BJ (cell line): ENCODE data around the gene ARL8A. TPM values are rescaled to one million over a fixed set of nuclear protein-coding genes. Genes with fewer than 3 reads are reported as not detected.
"Not testable (repeated sequence)": the region's sequence is repeated elsewhere in the genome, so short reads cannot be mapped to it uniquely, and the experiment has no call there.

Source experiments
- CTCF ChIA-PET: fragments of 350-600 bp; formaldehyde crosslinking; extraction: SDS; loops from one replicate; lab custom pipeline; 2021; ENCODE audit warnings: antibody characterized with exemption, inconsistent platforms; lab: Yijun Ruan, JAX
- POLR2A ChIA-PET: fragments of 300-600 bp; sonication (Branson Sonifier 250); formaldehyde crosslinking; extraction: SDS; loops from one replicate; lab custom pipeline; 2021; ENCODE audit warnings: antibody characterized with exemption; lab: Charles Lee
- DNase-seq: peaks from one replicate; pipeline ENCODE4 v3.0.0-alpha.2; 2011; ENCODE audit warnings: low read depth
- H3K27me3 ChIP-seq: 2 replicates; pipeline ENCODE4 v1.6.0; 2011; ENCODE audit warnings: low read length; ENCODE audit not compliant: control insufficient read depth, insufficient read depth
- H3K36me3 ChIP-seq: 2 replicates; pipeline ENCODE4 v1.5.1; 2011; ENCODE audit warnings: low read length; ENCODE audit not compliant: control insufficient read depth, insufficient read depth
- H3K4me3 ChIP-seq: 2 replicates; pipeline ENCODE4 v1.5.1; 2011; ENCODE audit warnings: low read depth, mild to moderate bottlenecking, control low read depth, low read length
- CTCF ChIP-seq: IDR thresholded peaks from 2 replicates; pipeline ENCODE4 v1.5.1; 2011; ENCODE audit warnings: low read depth, mild to moderate bottlenecking, control low read depth, inconsistent platforms, low read length, moderate library complexity; ENCODE audit not compliant: insufficient read depth
- polyA plus RNA-seq: library from polyadenylated mRNA; depleted of rRNA; stranded (reverse); fragments of >200 nt; gene quantifications from 2 replicates; pipeline ENCODE4 v1.2.3, GENCODE V29; 2011

The ARL8A gene
- polyA plus RNA-seq, 1 experiment: 76.6 TPM

- Histone ChIP-seq H3K4me3 (no peak overlapping the region), H3K36me3 (no peaks in the 10 kb centered on the region), H3K27me3 (peaks cover 4% of the 10 kb centered on the region)
- CTCF ChIA-PET: interaction anchor here (0.6 to 27.8 kb wide), 7 partner anchors 10 to 292 kb away, joined by 3 to 642 read pairs (median 4); partner anchors contain the start of genes ELF3 and GPR37L1
- no peak for DNase-seq
- POLR2A ChIA-PET: no interaction called here
- TF ChIP-seq CTCF: no peak
Measured at GRCh38 chr1:202112859-202113689, 31.5 kb downstream of the ARL8A start.

- H3K36me3 ChIP-seq, H3K27me3 ChIP-seq, DNase-seq, H3K4me3 ChIP-seq, POLR2A ChIA-PET: not testable (repeated sequence)
- CTCF ChIA-PET: interaction anchor here (0.7 to 27.8 kb wide), 4 partner anchors 10 to 104 kb away, joined by 3 to 642 read pairs (median 10); partner anchors contain the start of genes ELF3 and GPR37L1
Measured at GRCh38 chr1:202111589-202111988, 32.9 kb downstream of the ARL8A start.

- H3K27me3 ChIP-seq: peaks cover 4% of the 10 kb centered on the region
- DNase-seq: no peak
- H3K36me3 ChIP-seq: no peaks in the 10 kb centered on the region
- CTCF ChIA-PET: interaction anchor here (27.8 kb wide), 1 partner anchor 103 kb away, joined by 642 read pairs; the partner anchor contains the start of gene ELF3
- POLR2A ChIA-PET: no interaction called here
- TF ChIP-seq CTCF: no peak
- H3K4me3 ChIP-seq: no peak overlapping the region
Measured at GRCh38 chr1:202110977-202111376, 33.6 kb downstream of the ARL8A start.

- H3K27me3 ChIP-seq: no peaks in the 10 kb centered on the region
- ChIA-PET POLR2A (interaction anchor here (1.0 kb wide), 1 partner anchor 162 kb away, joined by 3 read pairs; the partner anchor contains the start of gene LMOD1), CTCF (interaction anchor here (1.0 to 4.3 kb wide), 5 partner anchors 10 to 102 kb away, joined by 3 to 36 read pairs (median 4); partner anchors contain the start of genes ELF3 and GPR37L1)
- no peak for TF ChIP-seq CTCF
- no peak overlapping the region for H3K4me3 ChIP-seq
- H3K36me3 ChIP-seq: no peaks in the 10 kb centered on the region
- no peak for DNase-seq
Measured at GRCh38 chr1:202107801-202108731, 36.5 kb downstream of the ARL8A start.

- H3K27me3 ChIP-seq: no peaks in the 10 kb centered on the region
- no peak for DNase-seq
- no peak overlapping the region for H3K4me3 ChIP-seq
- no peak for TF ChIP-seq CTCF
- H3K36me3 ChIP-seq: no peaks in the 10 kb centered on the region
- POLR2A ChIA-PET: no interaction called here
- CTCF ChIA-PET: interaction anchor here (1.0 to 4.3 kb wide), 6 partner anchors 11 to 108 kb away, joined by 4 to 36 read pairs (median 6); partner anchors contain the start of genes ELF3 and GPR37L1
Measured at GRCh38 chr1:202107321-202107761, 37.2 kb downstream of the ARL8A start.
